ENCODE measurements around the gene HSPD1.

HSPD1 gene

DNA sequence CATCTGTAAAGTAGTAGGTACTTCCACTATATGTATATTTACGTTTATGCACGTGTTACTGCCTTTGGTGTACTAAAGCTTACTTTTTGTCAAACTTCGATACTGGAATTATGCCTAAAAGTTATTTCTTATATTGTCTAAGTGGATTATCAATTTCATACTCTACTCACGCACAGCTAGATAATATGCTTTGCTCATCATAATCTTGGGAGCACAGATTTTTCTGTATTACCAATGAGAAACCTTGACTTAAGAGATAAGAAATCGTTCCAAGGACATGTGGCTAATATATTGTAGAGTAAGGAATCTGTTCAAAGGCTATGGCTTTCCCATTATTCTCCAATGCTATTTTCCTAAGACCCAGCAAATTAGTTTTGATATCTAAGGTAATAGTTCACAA, 7.0 kb upstream of the HSPD1 start:
- CTCF ChIA-PET = no interaction called here
- 0 out of 2 replicates have a peak, but pooled peaks cover 3% of the 10 kb centered on the region for H3K4me1 ChIP-seq (ENCODE audit: control insufficient read depth, insufficient read depth, low read length)

DNA sequence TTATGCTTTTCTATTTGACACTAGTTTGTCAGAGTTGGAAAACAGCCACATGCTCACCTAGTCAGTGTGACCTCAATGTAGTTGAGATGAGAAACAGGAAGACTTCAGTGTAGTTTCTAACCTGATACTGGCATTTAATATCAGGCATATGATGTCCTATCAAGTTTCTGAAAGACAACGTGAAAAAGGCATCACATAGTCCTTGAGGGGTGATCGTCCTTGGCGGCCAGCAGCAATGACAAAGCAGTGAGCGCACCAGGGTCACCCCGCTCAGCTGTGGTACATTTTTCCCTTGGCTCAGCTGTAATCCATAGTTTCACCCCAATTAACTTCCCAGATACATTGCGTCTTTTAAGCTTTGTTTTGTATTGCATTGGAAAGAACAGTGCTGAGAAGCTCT, 4.9 kb upstream of the HSPD1 start:
- POLR2A ChIA-PET = no interaction called here

More for the DNA sequence above, 7.0 kb upstream of the HSPD1 start:
- POLR2A ChIA-PET = interaction anchor here (1.2 kb wide), 1 partner anchor 9 kb away, joined by 7 read pairs; the partner anchor contains the start of gene MOB4
- Histone ChIP-seq H3K36me3 (ENCODE audit: control insufficient read depth in 2 of 2, insufficient read depth in 1 of 2, low read length in 2 of 2) (peaks cover 18 to 36% of the 10 kb centered on the region in 2 experiments; a peak in 2 of 3 replicates), H3K4me3 (ENCODE audit: low read depth, low read length) (no peak overlapping the region), H3K27ac (ENCODE audit: extremely low read depth, low read depth, low read length) (no peak overlapping the region), H3K9me3 (ENCODE audit: control insufficient read depth, insufficient read depth, low read depth, low read length) (no peaks in the 10 kb centered on the region)
- no peak for TF ChIP-seq ZFP69B (tag by site-specific recombination; IDR thresholded peaks at IDR 0.05)
- TF ChIP-seq ZNF239 (tag by site-specific recombination; IDR thresholded peaks at IDR 0.05) = no peak
- TF ChIP-seq ZNF112 (tag by site-specific recombination; IDR thresholded peaks at IDR 0.05) = no peak
- no peak for TF ChIP-seq ZNF670 (tag by site-specific recombination; IDR thresholded peaks at IDR 0.05; ENCODE audit: low read depth)
- TF ChIP-seq PRDM1 (tag by site-specific recombination; IDR thresholded peaks at IDR 0.05) = no peak
- no peak for TF ChIP-seq ZNF529 (tag by site-specific recombination; IDR thresholded peaks at IDR 0.05; ENCODE audit: insufficient replicate concordance)
- TF ChIP-seq, protein P1, sequence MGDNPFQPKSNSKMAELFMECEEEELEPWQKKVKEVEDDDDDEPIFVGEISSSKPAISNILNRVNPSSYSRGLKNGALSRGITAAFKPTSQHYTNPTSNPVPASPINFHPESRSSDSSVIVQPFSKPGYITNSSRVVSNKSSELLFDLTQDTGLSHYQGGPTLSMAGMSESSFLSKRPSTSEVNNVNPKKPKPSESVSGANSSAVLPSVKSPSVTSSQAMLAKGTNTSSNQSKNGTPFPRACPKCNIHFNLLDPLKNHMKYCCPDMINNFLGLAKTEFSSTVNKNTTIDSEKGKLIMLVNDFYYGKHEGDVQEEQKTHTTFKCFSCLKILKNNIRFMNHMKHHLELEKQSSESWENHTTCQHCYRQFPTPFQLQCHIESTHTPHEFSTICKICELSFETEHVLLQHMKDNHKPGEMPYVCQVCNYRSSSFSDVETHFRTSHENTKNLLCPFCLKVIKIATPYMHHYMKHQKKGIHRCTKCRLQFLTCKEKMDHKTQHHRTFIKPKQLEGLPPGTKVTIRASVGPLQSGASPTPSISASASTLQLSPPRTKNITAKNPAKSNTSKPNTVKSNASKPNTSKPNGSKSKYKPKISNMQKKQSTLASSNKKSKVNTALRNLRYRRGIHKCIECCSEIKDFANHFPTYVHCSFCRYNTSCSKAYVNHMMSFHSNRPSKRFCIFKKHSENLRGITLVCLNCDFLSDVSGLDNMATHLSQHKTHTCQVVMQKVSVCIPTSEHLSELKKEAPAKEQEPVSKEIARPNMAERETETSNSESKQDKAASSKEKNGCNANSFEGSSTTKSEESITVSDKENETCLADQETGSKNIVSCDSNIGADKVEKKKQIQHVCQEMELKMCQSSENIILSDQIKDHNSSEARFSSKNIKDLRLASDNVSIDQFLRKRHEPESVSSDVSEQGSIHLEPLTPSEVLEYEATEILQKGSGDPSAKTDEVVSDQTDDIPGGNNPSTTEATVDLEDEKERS (tag by site-specific recombination; IDR thresholded peaks at IDR 0.05) = no peak
- no peak for TF ChIP-seq ZNF16 (tag by site-specific recombination; IDR thresholded peaks at IDR 0.05; ENCODE audit: low read depth)
- TF ChIP-seq ZNF221 (tag by site-specific recombination; IDR thresholded peaks at IDR 0.05; ENCODE audit: borderline replicate concordance) = no peak
- TF ChIP-seq RBAK (tag by site-specific recombination; IDR thresholded peaks at IDR 0.05) = no peak
- no peak for TF ChIP-seq ZNF23 (tag by site-specific recombination; IDR thresholded peaks at IDR 0.05; ENCODE audit: borderline replicate concordance)
- TF ChIP-seq, protein P2, sequence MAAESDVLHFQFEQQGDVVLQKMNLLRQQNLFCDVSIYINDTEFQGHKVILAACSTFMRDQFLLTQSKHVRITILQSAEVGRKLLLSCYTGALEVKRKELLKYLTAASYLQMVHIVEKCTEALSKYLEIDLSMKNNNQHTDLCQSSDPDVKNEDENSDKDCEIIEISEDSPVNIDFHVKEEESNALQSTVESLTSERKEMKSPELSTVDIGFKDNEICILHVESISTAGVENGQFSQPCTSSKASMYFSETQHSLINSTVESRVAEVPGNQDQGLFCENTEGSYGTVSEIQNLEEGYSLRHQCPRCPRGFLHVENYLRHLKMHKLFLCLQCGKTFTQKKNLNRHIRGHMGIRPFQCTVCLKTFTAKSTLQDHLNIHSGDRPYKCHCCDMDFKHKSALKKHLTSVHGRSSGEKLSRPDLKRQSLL (tag by site-specific recombination; IDR thresholded peaks at IDR 0.05) = no peak
- TF ChIP-seq ZNF174 (tag by site-specific recombination; IDR thresholded peaks at IDR 0.05) = no peak
- TF ChIP-seq, protein P3, sequence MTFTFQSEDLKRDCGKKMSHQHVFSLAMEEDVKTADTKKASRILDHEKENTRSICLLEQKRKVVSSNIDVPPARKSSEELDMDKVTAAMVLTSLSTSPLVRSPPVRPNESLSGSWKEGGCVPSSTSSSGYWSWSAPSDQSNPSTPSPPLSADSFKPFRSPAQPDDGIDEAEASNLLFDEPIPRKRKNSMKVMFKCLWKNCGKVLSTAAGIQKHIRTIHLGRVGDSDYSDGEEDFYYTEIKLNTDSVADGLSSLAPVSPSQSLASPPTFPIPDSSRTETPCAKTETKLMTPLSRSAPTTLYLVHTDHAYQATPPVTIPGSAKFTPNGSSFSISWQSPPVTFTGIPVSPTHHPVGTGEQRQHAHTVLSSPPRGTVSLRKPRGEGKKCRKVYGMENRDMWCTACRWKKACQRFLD (tag by site-specific recombination; IDR thresholded peaks at IDR 0.05) = no peak
- no peak for TF ChIP-seq SP3 (tag by site-specific recombination; IDR thresholded peaks at IDR 0.05)
- TF ChIP-seq ZNF76 (tag by site-specific recombination; IDR thresholded peaks at IDR 0.05; ENCODE audit: borderline replicate concordance, low read depth) = no peak
- TF ChIP-seq ZFP37 (tag by site-specific recombination; IDR thresholded peaks at IDR 0.05) = no peak

More for the DNA sequence above, 4.9 kb upstream of the HSPD1 start:
- Histone ChIP-seq H3K9me3 (ENCODE audit: control insufficient read depth, insufficient read depth, low read depth, low read length) (no peaks in the 10 kb centered on the region), H3K4me3 (ENCODE audit: low read depth, low read length) (no peak overlapping the region), H3K36me3 (ENCODE audit: control insufficient read depth in 2 of 2, insufficient read depth in 1 of 2, low read length in 2 of 2) (peaks cover 18 to 39% of the 10 kb centered on the region in 2 experiments; a peak in 2 of 3 replicates), H3K4me1 (ENCODE audit: control insufficient read depth, insufficient read depth, low read length) (0 out of 2 replicates have a peak, but pooled peaks cover 4% of the 10 kb centered on the region), H3K27ac (ENCODE audit: extremely low read depth, low read depth, low read length) (no peak overlapping the region)
- CTCF ChIA-PET = interaction anchor here (0.7 kb wide), 1 partner anchor 59 kb away, joined by 3 read pairs; no protein-coding TSS in a partner anchor
- TF ChIP-seq ZNF48 (tag by site-specific recombination; IDR thresholded peaks at IDR 0.05) (no peak), ZNF155 (tag by site-specific recombination; IDR thresholded peaks at IDR 0.05) (no peak), ZNF19 (tag by site-specific recombination; IDR thresholded peaks at IDR 0.05; ENCODE audit: low read depth) (no peak), ZFP69B (tag by site-specific recombination; IDR thresholded peaks at IDR 0.05) (no peak), ZBTB17 (tag by site-specific recombination; IDR thresholded peaks at IDR 0.05) (no peak), GFI1B (tag by site-specific recombination; IDR thresholded peaks at IDR 0.05) (no peak), ZNF221 (tag by site-specific recombination; IDR thresholded peaks at IDR 0.05; ENCODE audit: borderline replicate concordance) (no peak), ZNF571 (tag by site-specific recombination; IDR thresholded peaks at IDR 0.05) (no peak), SP2 (tag by site-specific recombination; IDR thresholded peaks at IDR 0.05) (no peak)
- TF ChIP-seq, protein P4, sequence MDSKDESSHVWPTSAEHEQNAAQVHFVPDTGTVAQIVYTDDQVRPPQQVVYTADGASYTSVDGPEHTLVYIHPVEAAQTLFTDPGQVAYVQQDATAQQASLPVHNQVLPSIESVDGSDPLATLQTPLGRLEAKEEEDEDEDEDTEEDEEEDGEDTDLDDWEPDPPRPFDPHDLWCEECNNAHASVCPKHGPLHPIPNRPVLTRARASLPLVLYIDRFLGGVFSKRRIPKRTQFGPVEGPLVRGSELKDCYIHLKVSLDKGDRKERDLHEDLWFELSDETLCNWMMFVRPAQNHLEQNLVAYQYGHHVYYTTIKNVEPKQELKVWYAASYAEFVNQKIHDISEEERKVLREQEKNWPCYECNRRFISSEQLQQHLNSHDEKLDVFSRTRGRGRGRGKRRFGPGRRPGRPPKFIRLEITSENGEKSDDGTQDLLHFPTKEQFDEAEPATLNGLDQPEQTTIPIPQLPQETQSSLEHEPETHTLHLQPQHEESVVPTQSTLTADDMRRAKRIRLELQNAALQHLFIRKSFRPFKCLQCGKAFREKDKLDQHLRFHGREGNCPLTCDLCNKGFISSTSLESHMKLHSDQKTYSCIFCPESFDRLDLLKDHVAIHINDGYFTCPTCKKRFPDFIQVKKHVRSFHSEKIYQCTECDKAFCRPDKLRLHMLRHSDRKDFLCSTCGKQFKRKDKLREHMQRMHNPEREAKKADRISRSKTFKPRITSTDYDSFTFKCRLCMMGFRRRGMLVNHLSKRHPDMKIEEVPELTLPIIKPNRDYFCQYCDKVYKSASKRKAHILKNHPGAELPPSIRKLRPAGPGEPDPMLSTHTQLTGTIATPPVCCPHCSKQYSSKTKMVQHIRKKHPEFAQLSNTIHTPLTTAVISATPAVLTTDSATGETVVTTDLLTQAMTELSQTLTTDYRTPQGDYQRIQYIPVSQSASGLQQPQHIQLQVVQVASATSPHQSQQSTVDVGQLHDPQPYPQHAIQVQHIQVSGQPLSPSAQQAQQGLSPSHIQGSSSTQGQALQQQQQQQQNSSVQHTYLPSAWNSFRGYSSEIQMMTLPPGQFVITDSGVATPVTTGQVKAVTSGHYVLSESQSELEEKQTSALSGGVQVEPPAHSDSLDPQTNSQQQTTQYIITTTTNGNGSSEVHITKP (tag by site-specific recombination; IDR thresholded peaks at IDR 0.05) = no peak
- TF ChIP-seq, protein P5, sequence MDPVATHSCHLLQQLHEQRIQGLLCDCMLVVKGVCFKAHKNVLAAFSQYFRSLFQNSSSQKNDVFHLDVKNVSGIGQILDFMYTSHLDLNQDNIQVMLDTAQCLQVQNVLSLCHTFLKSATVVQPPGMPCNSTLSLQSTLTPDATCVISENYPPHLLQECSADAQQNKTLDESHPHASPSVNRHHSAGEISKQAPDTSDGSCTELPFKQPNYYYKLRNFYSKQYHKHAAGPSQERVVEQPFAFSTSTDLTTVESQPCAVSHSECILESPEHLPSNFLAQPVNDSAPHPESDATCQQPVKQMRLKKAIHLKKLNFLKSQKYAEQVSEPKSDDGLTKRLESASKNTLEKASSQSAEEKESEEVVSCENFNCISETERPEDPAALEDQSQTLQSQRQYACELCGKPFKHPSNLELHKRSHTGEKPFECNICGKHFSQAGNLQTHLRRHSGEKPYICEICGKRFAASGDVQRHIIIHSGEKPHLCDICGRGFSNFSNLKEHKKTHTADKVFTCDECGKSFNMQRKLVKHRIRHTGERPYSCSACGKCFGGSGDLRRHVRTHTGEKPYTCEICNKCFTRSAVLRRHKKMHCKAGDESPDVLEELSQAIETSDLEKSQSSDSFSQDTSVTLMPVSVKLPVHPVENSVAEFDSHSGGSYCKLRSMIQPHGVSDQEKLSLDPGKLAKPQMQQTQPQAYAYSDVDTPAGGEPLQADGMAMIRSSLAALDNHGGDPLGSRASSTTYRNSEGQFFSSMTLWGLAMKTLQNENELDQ (tag by site-specific recombination; IDR thresholded peaks at IDR 0.05; ENCODE audit: low read depth) = no peak
- TF ChIP-seq, protein P6, sequence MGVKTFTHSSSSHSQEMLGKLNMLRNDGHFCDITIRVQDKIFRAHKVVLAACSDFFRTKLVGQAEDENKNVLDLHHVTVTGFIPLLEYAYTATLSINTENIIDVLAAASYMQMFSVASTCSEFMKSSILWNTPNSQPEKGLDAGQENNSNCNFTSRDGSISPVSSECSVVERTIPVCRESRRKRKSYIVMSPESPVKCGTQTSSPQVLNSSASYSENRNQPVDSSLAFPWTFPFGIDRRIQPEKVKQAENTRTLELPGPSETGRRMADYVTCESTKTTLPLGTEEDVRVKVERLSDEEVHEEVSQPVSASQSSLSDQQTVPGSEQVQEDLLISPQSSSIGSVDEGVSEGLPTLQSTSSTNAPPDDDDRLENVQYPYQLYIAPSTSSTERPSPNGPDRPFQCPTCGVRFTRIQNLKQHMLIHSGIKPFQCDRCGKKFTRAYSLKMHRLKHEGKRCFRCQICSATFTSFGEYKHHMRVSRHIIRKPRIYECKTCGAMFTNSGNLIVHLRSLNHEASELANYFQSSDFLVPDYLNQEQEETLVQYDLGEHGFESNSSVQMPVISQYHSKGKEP (tag by site-specific recombination; IDR thresholded peaks at IDR 0.05) = no peak
